8988T (cell line): ENCODE results near the gene NFATC3.
"Not testable (repeated sequence)": the region's sequence is repeated elsewhere in the genome, so short reads cannot be mapped to it uniquely, and the experiment has no call there.

ENCODE experiments used
- DNase-seq: peaks from one replicate; pipeline ENCODE4 v3.0.0; 2011

Gene NFATC3

GRCh38 chr16:68126395-68126794 is 41.2 kb downstream of the NFATC3 start:
- DNase-seq: no peak

- no peak for DNase-seq
Measured at GRCh38 chr16:68128577-68129305, 43.6 kb downstream of the NFATC3 start.

GRCh38 chr16:68130520-68130919 is 45.4 kb downstream of the NFATC3 start:
- no peak for DNase-seq

GRCh38 chr16:68131813-68132706 is 46.9 kb downstream of the NFATC3 start:
- no peak for DNase-seq

- not testable (repeated sequence) for DNase-seq
Measured at GRCh38 chr16:68133000-68133399, 47.8 kb downstream of the NFATC3 start.

GRCh38 chr16:68134644-68135043 is 49.5 kb downstream of the NFATC3 start:
- no peak for DNase-seq

GRCh38 chr16:68136515-68136914 is 51.3 kb downstream of the NFATC3 start:
- no peak for DNase-seq

- no peak for DNase-seq
Measured at GRCh38 chr16:68144008-68144407, 58.8 kb downstream of the NFATC3 start.

GRCh38 chr16:68146585-68146984 is 61.4 kb downstream of the NFATC3 start:
- DNase-seq: no peak

GRCh38 chr16:68147444-68147843 is 62.3 kb downstream of the NFATC3 start:
- no peak for DNase-seq

- no peak for DNase-seq
Measured at GRCh38 chr16:68149596-68149995, 64.4 kb downstream of the NFATC3 start.

- DNase-seq: no peak
Measured at GRCh38 chr16:68155425-68155824, 70.3 kb downstream of the NFATC3 start.

GRCh38 chr16:68162413-68162812 is 77.2 kb downstream of the NFATC3 start:
- no peak for DNase-seq

GRCh38 chr16:68163275-68163674 is 78.1 kb downstream of the NFATC3 start:
- DNase-seq: not testable (repeated sequence)

GRCh38 chr16:68166264-68166663 is 81.1 kb downstream of the NFATC3 start:
- DNase-seq: no peak

- DNase-seq: no peak
Measured at GRCh38 chr16:68179196-68179795, 94.1 kb downstream of the NFATC3 start.

GRCh38 chr16:68179855-68180254 is 94.7 kb downstream of the NFATC3 start:
- no peak for DNase-seq

- DNase-seq: no peak
Measured at GRCh38 chr16:68183046-68183445, 97.9 kb downstream of the NFATC3 start.

- DNase-seq: no peak
Measured at GRCh38 chr16:68186877-68187276, 101.7 kb downstream of the NFATC3 start.

GRCh38 chr16:68187505-68187904 is 102.3 kb downstream of the NFATC3 start:
- DNase-seq: no peak

GRCh38 chr16:68188170-68188569 is 103.0 kb downstream of the NFATC3 start:
- no peak for DNase-seq

- DNase-seq: no peak
Measured at GRCh38 chr16:68190081-68190480, 104.9 kb downstream of the NFATC3 start.

- DNase-seq: no peak
Measured at GRCh38 chr16:68190736-68191510, 105.8 kb downstream of the NFATC3 start.
